GM23338 (cell line): Measurements from ENCODE around the gene PRSS27. TPM values are rescaled to one million over a fixed set of nuclear protein-coding genes. Genes with fewer than 3 reads are reported as not detected.

Experiments used
- ATAC-seq: fragments of 200-7000 bp; cut with Tn5 transposase; 3 replicates; pipeline ENCODE4 v1.9.1; 2020
- DNase-seq: peaks from one replicate; pipeline ENCODE4 v3.0.0-alpha.2; 2015; ENCODE audit warnings: low spot score
- H2AFZ ChIP-seq: fragments of 200-600 bp; sonication (generic); 2 replicates; pipeline ENCODE4 v1.8.0; 2016; ENCODE audit warnings: antibody characterized with exemption, mild to moderate bottlenecking, moderate library complexity
- H3F3A ChIP-seq: fragments of 200-600 bp; sonication (generic); replicated peaks from 2 replicates; pipeline ENCODE4 v1.8.0; 2017; ENCODE audit warnings: antibody characterized with exemption, mixed run types, low read depth
- H3K27ac ChIP-seq: fragments of 200-600 bp; sonication (generic); 2 replicates; pipeline ENCODE4 v1.6.1; 2016; ENCODE audit warnings: low read depth
- H3K27me3 ChIP-seq: fragments of 200-600 bp; sonication (generic); 2 replicates; pipeline ENCODE4 v1.8.0; 2016; ENCODE audit warnings: mild to moderate bottlenecking, mixed run types, moderate library complexity; ENCODE audit not compliant: insufficient read depth
- H3K36me3 ChIP-seq: fragments of 200-600 bp; sonication (generic); 2 replicates; pipeline ENCODE4 v1.8.0; 2016; ENCODE audit warnings: mild to moderate bottlenecking; ENCODE audit not compliant: insufficient read depth
- H3K4me1 ChIP-seq: fragments of 200-600 bp; sonication (generic); 2 replicates; pipeline ENCODE4 v1.8.0; 2016; ENCODE audit warnings: mild to moderate bottlenecking, moderate library complexity; ENCODE audit not compliant: insufficient read depth
- H3K4me2 ChIP-seq: fragments of 200-600 bp; sonication (generic); 2 replicates; pipeline ENCODE4 v1.7.1; 2017; ENCODE audit warnings: mixed run types
- H3K4me3 ChIP-seq: fragments of 200-600 bp; sonication (generic); 2 replicates; pipeline ENCODE4 v1.6.1; 2016; ENCODE audit warnings: mixed run types
- H3K79me2 ChIP-seq: fragments of 200-600 bp; sonication (generic); replicated peaks from 2 replicates; pipeline ENCODE4 v1.8.0; 2017; ENCODE audit warnings: mild to moderate bottlenecking; ENCODE audit not compliant: insufficient read depth
- H3K9me2 ChIP-seq: fragments of 200-600 bp; sonication (generic); 2 replicates; pipeline ENCODE4 v1.8.0; 2017; ENCODE audit not compliant: insufficient read depth
- H4K20me1 ChIP-seq: fragments of 200-600 bp; sonication (generic); replicated peaks from 2 replicates; pipeline ENCODE4 v1.8.0; 2017; ENCODE audit warnings: mild to moderate bottlenecking; ENCODE audit not compliant: insufficient read depth
- H3K27ac Mint-ChIP-seq: 2 replicates; pipeline ENCODE4 v1.8.0; 2020; ENCODE audit warnings: inconsistent platforms, mild to moderate bottlenecking, moderate library complexity, mixed read lengths
- H3K27me3 Mint-ChIP-seq: 3 replicates; pipeline ENCODE4 v1.8.0; 2022; ENCODE audit warnings: low read depth, mild to moderate bottlenecking, moderate library complexity, mixed read lengths, inconsistent platforms; ENCODE audit not compliant: insufficient read depth, poor library complexity
- H3K36me3 Mint-ChIP-seq: 3 replicates; pipeline ENCODE4 v1.8.0; 2021; ENCODE audit warnings: low read depth, mild to moderate bottlenecking, inconsistent platforms, moderate library complexity, mixed read lengths
- H3K4me1 Mint-ChIP-seq: 3 replicates; pipeline ENCODE4 v1.8.0; 2020; ENCODE audit warnings: mild to moderate bottlenecking, inconsistent platforms, mixed read lengths
- H3K4me3 Mint-ChIP-seq: 3 replicates; pipeline ENCODE4 v1.8.0; 2021; ENCODE audit warnings: moderate library complexity, mild to moderate bottlenecking, inconsistent platforms, mixed read lengths
- H3K9me3 Mint-ChIP-seq: 3 replicates; pipeline ENCODE4 v1.8.0; 2020; ENCODE audit warnings: moderate library complexity, mild to moderate bottlenecking, inconsistent platforms, mixed read lengths
- CREB1 ChIP-seq: fragments of 250-450 bp; sonication (Bioruptor Pico); IDR thresholded peaks from 2 replicates; pipeline ENCODE4 v1.5.0; 2020; ENCODE audit warnings: low read depth, mild to moderate bottlenecking, moderate library complexity
- EZH2 ChIP-seq: fragments of 200-600 bp; sonication (generic); IDR thresholded peaks from one replicate; pipeline ENCODE4 v1.8.0; 2017; ENCODE audit warnings: antibody characterized with exemption, mild to moderate bottlenecking, low read depth; ENCODE audit not compliant: unreplicated experiment
- EZH2phosphoT487 ChIP-seq: fragments of 200-600 bp; sonication (generic); IDR thresholded peaks from one replicate; pipeline ENCODE4 v1.8.1; 2018; ENCODE audit warnings: antibody characterized with exemption; ENCODE audit not compliant: unreplicated experiment
- JUNB ChIP-seq: IDR thresholded peaks from one replicate; pipeline ENCODE4 v1.6.1; 2016; ENCODE audit warnings: antibody characterized with exemption; ENCODE audit not compliant: unreplicated experiment
- NANOG ChIP-seq: IDR thresholded peaks from 2 replicates; pipeline ENCODE4 v1.6.1; 2016; ENCODE audit warnings: antibody characterized with exemption, borderline replicate concordance
- POLR2AphosphoS5 ChIP-seq: IDR thresholded peaks from 2 replicates; pipeline ENCODE4 v1.6.1; 2016; ENCODE audit warnings: antibody characterized with exemption, low read depth
- STAT1 ChIP-seq: IDR thresholded peaks from one replicate; pipeline ENCODE4 v1.6.1; 2016; ENCODE audit warnings: antibody characterized with exemption; ENCODE audit not compliant: unreplicated experiment
- ZNF114 ChIP-seq: fragments of 250-450 bp; sonication (Bioruptor Pico); IDR thresholded peaks from 2 replicates; pipeline ENCODE4 v1.5.0; 2020; ENCODE audit warnings: mild to moderate bottlenecking, moderate library complexity
- ZNF331 ChIP-seq: fragments of 250-450 bp; sonication (Bioruptor Pico); IDR thresholded peaks from 2 replicates; pipeline ENCODE4 v1.5.0; 2020; ENCODE audit warnings: low read depth, mild to moderate bottlenecking, moderate library complexity
- polyA plus RNA-seq: library from polyadenylated mRNA; unstranded; fragments of >200 nt; fragmentation: Nextera tagmentation; extraction: Ambion mirVana; gene quantifications from 2 replicates; pipeline ENCODE4 v1.2.1, GENCODE V29; 2016
- total RNA-seq: library from RNA; depleted of rRNA; stranded (reverse); fragments of >200 nt; shearing (Covaris generic); gene quantifications from 2 replicates; pipeline ENCODE4 v1.2.3, GENCODE V29; 2014
- TF ChIP-seq, protein P1 (sequence below): IDR thresholded peaks from 2 replicates; pipeline ENCODE4 v1.6.1; 2016; ENCODE audit warnings: antibody characterized with exemption
- TF ChIP-seq, protein P2 (sequence below): fragments of 250-450 bp; sonication (Bioruptor Pico); IDR thresholded peaks from 2 replicates; pipeline ENCODE4 v1.5.0; 2020; ENCODE audit warnings: mild to moderate bottlenecking, moderate library complexity
- TF ChIP-seq, protein P3 (sequence below): IDR thresholded peaks from one replicate; pipeline ENCODE4 v1.6.1; 2018; ENCODE audit warnings: antibody characterized with exemption; ENCODE audit not compliant: unreplicated experiment

PRSS27 gene
- total and polyA plus RNA-seq, 2 experiments from 2014 or later = 0.73 to 1.6 TPM

DNA sequence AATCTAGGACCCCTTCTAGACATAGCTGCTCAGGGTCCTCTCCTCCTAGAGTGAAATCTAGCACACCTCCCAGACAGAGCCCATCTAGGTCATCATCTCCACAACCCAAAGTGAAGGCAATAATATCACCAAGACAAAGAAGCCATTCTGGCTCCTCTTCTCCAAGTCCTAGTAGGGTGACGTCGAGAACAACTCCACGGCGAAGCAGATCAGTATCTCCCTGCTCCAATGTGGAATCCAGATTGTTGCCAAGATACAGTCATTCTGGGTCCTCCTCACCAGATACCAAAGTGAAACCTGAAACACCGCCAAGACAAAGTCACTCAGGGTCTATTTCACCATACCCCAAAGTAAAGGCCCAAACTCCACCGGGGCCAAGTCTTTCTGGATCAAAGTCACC is 43.1 kb upstream of the PRSS27 start:
- H3K36me3 Mint-ChIP-seq = peaks cover 100% of the 10 kb centered on the region
- H3K4me1 Mint-ChIP-seq = peaks cover 8% of the 10 kb centered on the region
- H3K9me3 Mint-ChIP-seq = peaks cover 59% of the 10 kb centered on the region
- Histone ChIP-seq H2AFZ (no peak overlapping the region), H4K20me1 (peaks cover 36% of the 10 kb centered on the region), H3K27me3 (peaks cover 9% of the 10 kb centered on the region), H3K79me2 (peaks cover 97% of the 10 kb centered on the region), H3K4me2 (no peak overlapping the region), H3F3A (peaks cover 77% of the 10 kb centered on the region), H3K4me3 (no peak overlapping the region), H3K9me2 (peaks cover 39% of the 10 kb centered on the region), H3K4me1 (no peaks in the 10 kb centered on the region), H3K36me3 (peaks cover 96% of the 10 kb centered on the region), H3K27ac (no peak overlapping the region)
- TF ChIP-seq ZNF114 (no peak), POLR2AphosphoS5 (no peak), ZNF331 (CRISPR knock-in tag) (no peak), EZH2 (no peak), CREB1 (CRISPR knock-in tag) (no peak), STAT1 (no peak), NANOG (no peak), JUNB (no peak), EZH2phosphoT487 (no peak)
- TF ChIP-seq, protein P1, sequence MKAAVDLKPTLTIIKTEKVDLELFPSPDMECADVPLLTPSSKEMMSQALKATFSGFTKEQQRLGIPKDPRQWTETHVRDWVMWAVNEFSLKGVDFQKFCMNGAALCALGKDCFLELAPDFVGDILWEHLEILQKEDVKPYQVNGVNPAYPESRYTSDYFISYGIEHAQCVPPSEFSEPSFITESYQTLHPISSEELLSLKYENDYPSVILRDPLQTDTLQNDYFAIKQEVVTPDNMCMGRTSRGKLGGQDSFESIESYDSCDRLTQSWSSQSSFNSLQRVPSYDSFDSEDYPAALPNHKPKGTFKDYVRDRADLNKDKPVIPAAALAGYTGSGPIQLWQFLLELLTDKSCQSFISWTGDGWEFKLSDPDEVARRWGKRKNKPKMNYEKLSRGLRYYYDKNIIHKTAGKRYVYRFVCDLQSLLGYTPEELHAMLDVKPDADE = no peak
- TF ChIP-seq, protein P2, sequence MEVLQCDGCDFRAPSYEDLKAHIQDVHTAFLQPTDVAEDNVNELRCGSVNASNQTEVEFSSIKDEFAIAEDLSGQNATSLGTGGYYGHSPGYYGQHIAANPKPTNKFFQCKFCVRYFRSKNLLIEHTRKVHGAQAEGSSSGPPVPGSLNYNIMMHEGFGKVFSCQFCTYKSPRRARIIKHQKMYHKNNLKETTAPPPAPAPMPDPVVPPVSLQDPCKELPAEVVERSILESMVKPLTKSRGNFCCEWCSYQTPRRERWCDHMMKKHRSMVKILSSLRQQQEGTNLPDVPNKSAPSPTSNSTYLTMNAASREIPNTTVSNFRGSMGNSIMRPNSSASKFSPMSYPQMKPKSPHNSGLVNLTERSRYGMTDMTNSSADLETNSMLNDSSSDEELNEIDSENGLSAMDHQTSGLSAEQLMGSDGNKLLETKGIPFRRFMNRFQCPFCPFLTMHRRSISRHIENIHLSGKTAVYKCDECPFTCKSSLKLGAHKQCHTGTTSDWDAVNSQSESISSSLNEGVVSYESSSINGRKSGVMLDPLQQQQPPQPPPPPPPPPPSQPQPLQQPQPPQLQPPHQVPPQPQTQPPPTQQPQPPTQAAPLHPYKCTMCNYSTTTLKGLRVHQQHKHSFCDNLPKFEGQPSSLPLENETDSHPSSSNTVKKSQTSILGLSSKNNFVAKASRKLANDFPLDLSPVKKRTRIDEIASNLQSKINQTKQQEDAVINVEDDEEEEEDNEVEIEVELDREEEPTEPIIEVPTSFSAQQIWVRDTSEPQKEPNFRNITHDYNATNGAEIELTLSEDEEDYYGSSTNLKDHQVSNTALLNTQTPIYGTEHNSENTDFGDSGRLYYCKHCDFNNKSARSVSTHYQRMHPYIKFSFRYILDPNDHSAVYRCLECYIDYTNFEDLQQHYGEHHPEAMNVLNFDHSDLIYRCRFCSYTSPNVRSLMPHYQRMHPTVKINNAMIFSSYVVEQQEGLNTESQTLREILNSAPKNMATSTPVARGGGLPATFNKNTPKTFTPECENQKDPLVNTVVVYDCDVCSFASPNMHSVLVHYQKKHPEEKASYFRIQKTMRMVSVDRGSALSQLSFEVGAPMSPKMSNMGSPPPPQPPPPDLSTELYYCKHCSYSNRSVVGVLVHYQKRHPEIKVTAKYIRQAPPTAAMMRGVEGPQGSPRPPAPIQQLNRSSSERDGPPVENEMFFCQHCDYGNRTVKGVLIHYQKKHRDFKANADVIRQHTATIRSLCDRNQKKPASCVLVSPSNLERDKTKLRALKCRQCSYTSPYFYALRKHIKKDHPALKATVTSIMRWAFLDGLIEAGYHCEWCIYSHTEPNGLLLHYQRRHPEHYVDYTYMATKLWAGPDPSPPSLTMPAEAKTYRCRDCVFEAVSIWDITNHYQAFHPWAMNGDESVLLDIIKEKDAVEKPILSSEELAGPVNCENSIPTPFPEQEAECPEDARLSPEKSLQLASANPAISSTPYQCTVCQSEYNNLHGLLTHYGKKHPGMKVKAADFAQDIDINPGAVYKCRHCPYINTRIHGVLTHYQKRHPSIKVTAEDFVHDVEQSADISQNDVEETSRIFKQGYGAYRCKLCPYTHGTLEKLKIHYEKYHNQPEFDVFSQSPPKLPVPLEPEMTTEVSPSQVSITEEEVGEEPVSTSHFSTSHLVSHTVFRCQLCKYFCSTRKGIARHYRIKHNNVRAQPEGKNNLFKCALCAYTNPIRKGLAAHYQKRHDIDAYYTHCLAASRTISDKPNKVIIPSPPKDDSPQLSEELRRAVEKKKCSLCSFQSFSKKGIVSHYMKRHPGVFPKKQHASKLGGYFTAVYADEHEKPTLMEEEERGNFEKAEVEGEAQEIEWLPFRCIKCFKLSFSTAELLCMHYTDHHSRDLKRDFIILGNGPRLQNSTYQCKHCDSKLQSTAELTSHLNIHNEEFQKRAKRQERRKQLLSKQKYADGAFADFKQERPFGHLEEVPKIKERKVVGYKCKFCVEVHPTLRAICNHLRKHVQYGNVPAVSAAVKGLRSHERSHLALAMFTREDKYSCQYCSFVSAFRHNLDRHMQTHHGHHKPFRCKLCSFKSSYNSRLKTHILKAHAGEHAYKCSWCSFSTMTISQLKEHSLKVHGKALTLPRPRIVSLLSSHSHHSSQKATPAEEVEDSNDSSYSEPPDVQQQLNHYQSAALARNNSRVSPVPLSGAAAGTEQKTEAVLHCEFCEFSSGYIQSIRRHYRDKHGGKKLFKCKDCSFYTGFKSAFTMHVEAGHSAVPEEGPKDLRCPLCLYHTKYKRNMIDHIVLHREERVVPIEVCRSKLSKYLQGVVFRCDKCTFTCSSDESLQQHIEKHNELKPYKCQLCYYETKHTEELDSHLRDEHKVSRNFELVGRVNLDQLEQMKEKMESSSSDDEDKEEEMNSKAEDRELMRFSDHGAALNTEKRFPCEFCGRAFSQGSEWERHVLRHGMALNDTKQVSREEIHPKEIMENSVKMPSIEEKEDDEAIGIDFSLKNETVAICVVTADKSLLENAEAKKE (CRISPR knock-in tag) = no peak
- TF ChIP-seq, protein P3, sequence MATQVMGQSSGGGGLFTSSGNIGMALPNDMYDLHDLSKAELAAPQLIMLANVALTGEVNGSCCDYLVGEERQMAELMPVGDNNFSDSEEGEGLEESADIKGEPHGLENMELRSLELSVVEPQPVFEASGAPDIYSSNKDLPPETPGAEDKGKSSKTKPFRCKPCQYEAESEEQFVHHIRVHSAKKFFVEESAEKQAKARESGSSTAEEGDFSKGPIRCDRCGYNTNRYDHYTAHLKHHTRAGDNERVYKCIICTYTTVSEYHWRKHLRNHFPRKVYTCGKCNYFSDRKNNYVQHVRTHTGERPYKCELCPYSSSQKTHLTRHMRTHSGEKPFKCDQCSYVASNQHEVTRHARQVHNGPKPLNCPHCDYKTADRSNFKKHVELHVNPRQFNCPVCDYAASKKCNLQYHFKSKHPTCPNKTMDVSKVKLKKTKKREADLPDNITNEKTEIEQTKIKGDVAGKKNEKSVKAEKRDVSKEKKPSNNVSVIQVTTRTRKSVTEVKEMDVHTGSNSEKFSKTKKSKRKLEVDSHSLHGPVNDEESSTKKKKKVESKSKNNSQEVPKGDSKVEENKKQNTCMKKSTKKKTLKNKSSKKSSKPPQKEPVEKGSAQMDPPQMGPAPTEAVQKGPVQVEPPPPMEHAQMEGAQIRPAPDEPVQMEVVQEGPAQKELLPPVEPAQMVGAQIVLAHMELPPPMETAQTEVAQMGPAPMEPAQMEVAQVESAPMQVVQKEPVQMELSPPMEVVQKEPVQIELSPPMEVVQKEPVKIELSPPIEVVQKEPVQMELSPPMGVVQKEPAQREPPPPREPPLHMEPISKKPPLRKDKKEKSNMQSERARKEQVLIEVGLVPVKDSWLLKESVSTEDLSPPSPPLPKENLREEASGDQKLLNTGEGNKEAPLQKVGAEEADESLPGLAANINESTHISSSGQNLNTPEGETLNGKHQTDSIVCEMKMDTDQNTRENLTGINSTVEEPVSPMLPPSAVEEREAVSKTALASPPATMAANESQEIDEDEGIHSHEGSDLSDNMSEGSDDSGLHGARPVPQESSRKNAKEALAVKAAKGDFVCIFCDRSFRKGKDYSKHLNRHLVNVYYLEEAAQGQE = no peak
- DNase-seq = no peak
- no peak overlapping the region for H3K27ac Mint-ChIP-seq
- peak overlapping the region; percentile 5; the same call in 1 of the 3 replicates for H3K4me3 Mint-ChIP-seq
- H3K27me3 Mint-ChIP-seq = peaks cover 52% of the 10 kb centered on the region
- ATAC-seq = no peak
